Measurements from ENCODE around the gene CPA2.
"Not testable (repeated sequence)": the region's sequence is repeated elsewhere in the genome, so short reads cannot be mapped to it uniquely, and the experiment has no call there.

Gene CPA2

GRCh38 chr7:130223646-130224045 lies 43.0 kb upstream of the CPA2 start:
- Histone ChIP-seq H3K9me3 (ENCODE audit: severe bottlenecking) (no peaks in the 10 kb centered on the region), H3K27me3 (ENCODE audit: insufficient read depth, poor library complexity, severe bottlenecking) (no peaks in the 10 kb centered on the region), H3K4me1 (ENCODE audit: insufficient read depth, poor library complexity, severe bottlenecking) (no peaks in the 10 kb centered on the region), H3K36me3 (ENCODE audit: low read depth) (no peaks in the 10 kb centered on the region), H3K4me3 (ENCODE audit: severe bottlenecking) (no peak overlapping the region), H3K27ac (ENCODE audit: poor library complexity, severe bottlenecking) (no peak overlapping the region)
- ATAC-seq (ENCODE audit: low read depth), result no peak
- no peak for DNase-seq (ENCODE audit: low spot score)
- no peak for TF ChIP-seq CTCF (IDR thresholded peaks at IDR 0.05; ENCODE audit: poor library complexity, severe bottlenecking)

- Histone ChIP-seq H3K4me3 (ENCODE audit: severe bottlenecking) (no peak overlapping the region), H3K27me3 (ENCODE audit: insufficient read depth, poor library complexity, severe bottlenecking) (no peaks in the 10 kb centered on the region), H3K4me1 (ENCODE audit: insufficient read depth, poor library complexity, severe bottlenecking) (no peaks in the 10 kb centered on the region), H3K9me3 (ENCODE audit: severe bottlenecking) (no peaks in the 10 kb centered on the region), H3K36me3 (ENCODE audit: low read depth) (no peaks in the 10 kb centered on the region), H3K27ac (ENCODE audit: poor library complexity, severe bottlenecking) (peak overlapping the region; percentile 15)
- ATAC-seq (ENCODE audit: low read depth) (no peak), DNase-seq (ENCODE audit: low spot score) (no peak)
- no peak for TF ChIP-seq CTCF (IDR thresholded peaks at IDR 0.05; ENCODE audit: poor library complexity, severe bottlenecking)
Measured at GRCh38 chr7:130224210-130224609, 42.5 kb upstream of the CPA2 start.

- DNase-seq (ENCODE audit: low spot score); ATAC-seq (ENCODE audit: low read depth); H3K27me3 ChIP-seq (ENCODE audit: insufficient read depth, poor library complexity, severe bottlenecking); H3K36me3 ChIP-seq (ENCODE audit: low read depth); H3K4me3 ChIP-seq (ENCODE audit: severe bottlenecking); H3K9me3 ChIP-seq (ENCODE audit: severe bottlenecking); H3K4me1 ChIP-seq (ENCODE audit: insufficient read depth, poor library complexity, severe bottlenecking): not testable (repeated sequence)
- H3K27ac ChIP-seq (ENCODE audit: poor library complexity, severe bottlenecking), result peak overlapping the region; percentile 15
Measured at GRCh38 chr7:130224923-130225322, 41.7 kb upstream of the CPA2 start.

GRCh38 chr7:130226333-130226732 lies 40.3 kb upstream of the CPA2 start:
- no peaks in the 10 kb centered on the region for H3K9me3 ChIP-seq (ENCODE audit: severe bottlenecking)
- no peak overlapping the region for H3K4me3 ChIP-seq (ENCODE audit: severe bottlenecking)
- H3K4me1 ChIP-seq (ENCODE audit: insufficient read depth, poor library complexity, severe bottlenecking), result no peaks in the 10 kb centered on the region
- DNase-seq (ENCODE audit: low spot score), result no peak
- H3K36me3 ChIP-seq (ENCODE audit: low read depth), result no peaks in the 10 kb centered on the region
- no peak for ATAC-seq (ENCODE audit: low read depth)
- TF ChIP-seq CTCF (IDR thresholded peaks at IDR 0.05; ENCODE audit: poor library complexity, severe bottlenecking), result no peak
- H3K27ac ChIP-seq (ENCODE audit: poor library complexity, severe bottlenecking), result no peak overlapping the region
- no peaks in the 10 kb centered on the region for H3K27me3 ChIP-seq (ENCODE audit: insufficient read depth, poor library complexity, severe bottlenecking)

- Histone ChIP-seq H3K36me3 (ENCODE audit: low read depth) (no peaks in the 10 kb centered on the region), H3K4me1 (ENCODE audit: insufficient read depth, poor library complexity, severe bottlenecking) (no peaks in the 10 kb centered on the region), H3K4me3 (ENCODE audit: severe bottlenecking) (no peak overlapping the region), H3K27me3 (ENCODE audit: insufficient read depth, poor library complexity, severe bottlenecking) (no peaks in the 10 kb centered on the region), H3K27ac (ENCODE audit: poor library complexity, severe bottlenecking) (no peak overlapping the region), H3K9me3 (ENCODE audit: severe bottlenecking) (no peaks in the 10 kb centered on the region)
- DNase-seq (ENCODE audit: low spot score) (no peak), ATAC-seq (ENCODE audit: low read depth) (no peak)
- no peak for TF ChIP-seq CTCF (IDR thresholded peaks at IDR 0.05; ENCODE audit: poor library complexity, severe bottlenecking)
Measured at GRCh38 chr7:130227883-130228575, 38.6 kb upstream of the CPA2 start.
